Superior temporal gyrus (tissue), 1 donor: ENCODE measurements around the gene SEMA4D.

Source experiments
- DNase-seq: peaks from one replicate; pipeline ENCODE4 v3.0.0-alpha.2; 2016; ENCODE audit errors: extremely low spot score

Gene SEMA4D

DNA sequence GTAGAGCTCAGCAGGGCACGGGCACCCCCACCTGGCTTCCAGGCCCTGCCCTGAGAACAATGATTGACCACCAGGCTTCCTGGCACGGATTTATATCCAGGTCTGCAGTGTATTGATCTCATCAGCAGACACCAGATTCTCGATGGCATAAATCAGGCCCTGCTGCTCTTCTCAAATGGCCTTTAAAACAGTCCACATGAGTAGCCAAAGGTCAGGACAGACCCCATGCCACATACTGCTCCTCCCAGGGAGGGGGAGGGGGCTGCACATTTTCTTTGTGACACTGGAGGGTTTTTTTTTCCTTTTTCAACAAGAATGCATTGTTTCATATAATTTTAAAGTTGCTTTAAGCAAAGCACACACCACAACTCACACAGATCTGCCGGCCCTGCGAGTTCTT, 85.4 kb downstream of the SEMA4D start:
- no peak for DNase-seq

DNA sequence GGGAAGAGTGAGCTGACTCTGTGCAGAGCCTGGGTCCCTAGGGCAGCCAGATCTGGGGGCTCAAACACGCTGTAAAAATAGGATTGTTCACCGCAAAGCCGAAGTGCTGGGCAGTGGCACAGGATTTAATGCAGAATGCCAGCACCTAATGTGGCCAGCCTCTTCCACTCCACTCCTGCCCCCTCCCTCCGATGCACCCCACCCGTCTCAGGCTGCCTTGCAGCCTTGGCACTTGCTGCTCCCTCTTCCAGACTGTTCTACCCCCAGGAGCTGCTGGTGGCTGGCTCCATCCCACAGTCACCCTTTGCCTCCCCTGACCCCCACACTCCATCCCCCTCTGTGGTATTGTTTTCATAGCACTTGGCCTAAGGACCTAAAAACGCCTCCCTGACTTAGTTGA, 86.2 kb downstream of the SEMA4D start:
- DNase-seq, result no peak

DNA sequence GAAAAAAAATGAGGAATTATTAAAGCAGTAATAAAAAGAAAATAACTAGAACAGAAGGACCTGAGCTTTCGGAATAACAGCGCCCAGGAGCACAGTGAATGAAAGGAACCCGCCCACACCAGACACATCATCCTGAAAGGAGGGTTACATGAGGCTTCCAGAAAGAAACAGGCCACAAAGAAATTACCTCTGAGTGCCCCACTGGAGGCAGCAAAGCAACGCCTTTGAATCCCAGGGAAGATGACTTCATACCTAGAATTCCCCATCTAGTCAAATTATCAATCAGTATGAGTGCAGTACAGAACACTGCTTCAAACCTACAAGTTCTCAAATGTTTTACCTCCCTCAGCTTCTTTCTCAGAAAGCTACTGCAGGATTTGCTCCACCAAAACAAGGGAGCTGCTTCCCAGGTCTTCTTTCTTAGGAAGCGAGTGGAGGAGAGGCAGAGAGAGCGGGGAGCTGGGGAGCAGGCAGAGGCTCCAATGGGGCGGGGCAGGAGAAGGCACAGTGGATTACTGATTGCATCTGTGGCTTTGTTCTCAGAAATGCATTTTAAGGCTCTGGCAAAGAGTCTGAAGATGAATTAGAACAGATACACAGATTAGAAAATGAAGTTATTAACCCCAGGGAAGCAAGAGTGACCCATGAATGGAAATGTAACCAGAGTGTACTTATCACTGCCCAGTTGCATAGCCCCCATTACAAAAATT, 87.1 kb downstream of the SEMA4D start:
- DNase-seq, result no peak

DNA sequence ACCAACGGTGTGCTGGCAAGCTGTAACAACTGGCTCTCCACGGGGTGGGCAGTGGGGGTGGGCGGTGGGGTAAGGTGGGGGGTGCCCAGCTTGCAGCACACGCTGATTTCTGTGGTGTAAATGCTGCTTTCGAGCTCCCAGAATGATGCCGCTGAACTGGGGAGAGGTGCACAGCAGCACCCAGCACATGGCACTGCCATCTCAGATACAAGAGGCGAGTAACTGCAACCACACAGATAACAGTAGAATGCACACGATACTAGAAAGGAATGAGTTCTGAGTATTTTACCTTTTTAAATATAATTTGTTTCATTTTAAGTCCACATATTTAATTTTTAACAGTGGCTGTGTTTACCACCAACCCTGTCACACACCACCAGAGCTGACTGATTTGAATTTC, 87.9 kb downstream of the SEMA4D start:
- no peak for DNase-seq

DNA sequence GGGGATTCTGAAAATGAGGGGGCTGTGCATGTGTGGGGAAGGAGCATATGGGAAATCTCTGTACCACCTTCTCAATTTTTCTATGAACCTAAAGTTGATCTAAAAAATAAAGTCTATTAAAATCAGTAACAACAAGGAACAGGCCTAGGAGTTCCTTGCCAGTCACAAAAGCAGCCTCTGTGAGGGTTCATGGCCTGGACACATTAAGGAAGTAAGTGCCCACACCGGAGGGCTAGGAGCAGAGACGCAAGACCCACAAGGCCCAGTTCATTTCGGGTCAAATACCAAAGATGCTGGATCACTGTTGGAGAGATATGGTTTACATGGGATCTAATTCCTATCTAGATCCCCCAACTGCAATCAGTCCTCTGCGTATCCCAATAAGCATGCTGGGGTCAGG, 88.4 kb downstream of the SEMA4D start:
- DNase-seq, result no peak

DNA sequence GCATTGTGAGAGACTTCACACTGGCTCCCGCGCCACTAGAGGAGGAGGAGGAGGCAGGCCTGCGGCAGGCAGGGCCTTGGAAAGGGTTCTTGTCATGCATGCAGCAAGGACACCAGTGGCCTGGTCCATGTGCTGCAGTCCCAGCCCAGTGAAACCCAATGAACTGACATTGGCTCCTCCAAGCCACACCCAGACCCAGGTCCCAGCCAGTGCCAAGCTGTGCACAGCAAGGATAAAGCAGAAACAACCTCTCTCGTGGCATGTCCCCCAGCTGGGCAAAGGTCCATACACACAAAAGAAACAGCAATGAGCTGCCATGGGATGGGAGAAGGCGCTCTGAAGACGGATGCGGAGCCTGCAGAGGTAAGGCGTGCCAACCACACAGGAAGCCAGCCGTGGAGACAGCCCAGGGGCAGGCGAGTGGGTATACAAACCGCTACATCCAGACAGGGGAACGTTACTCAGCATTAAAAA, 89.2 kb downstream of the SEMA4D start:
- DNase-seq, result no peak

DNA sequence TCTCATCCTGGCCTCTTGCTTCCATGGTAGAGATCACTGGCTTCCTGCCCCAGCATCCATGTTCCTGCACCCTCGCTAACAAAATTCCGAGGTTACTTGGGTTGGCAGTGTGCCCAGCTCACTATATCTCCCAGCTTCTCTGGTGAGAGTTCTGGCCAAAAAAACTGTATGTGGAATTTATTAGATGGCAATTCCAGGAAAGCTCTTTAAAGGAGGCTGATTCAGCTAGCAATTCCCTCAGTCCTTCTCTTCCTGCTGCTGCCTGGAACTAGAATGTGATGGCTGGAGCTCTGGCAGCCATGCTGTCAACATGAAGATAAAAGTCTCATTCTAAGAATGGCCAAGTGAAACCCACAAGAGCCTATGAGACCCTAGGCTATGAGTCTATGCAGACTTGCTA, 90.8 kb downstream of the SEMA4D start:
- DNase-seq, result no peak

DNA sequence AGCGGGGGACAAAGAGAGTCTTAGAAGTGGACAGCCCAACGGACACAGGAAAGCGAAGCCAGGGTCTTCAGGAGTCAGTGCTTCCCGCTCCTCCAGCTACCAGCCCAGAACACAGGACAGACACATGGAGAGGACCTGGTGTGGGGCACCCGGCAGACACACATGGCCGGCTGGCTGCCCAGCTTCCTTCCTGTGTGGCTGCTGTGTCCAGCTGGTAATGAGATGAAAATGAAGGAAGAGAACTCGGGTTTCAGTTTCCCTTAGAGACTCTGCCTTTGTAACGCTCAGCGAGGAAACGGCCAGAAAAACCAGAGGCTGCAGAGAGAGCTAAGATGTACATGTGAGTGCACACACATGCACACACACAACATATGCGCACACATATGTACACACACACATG, 92.1 kb downstream of the SEMA4D start:
- DNase-seq, result no peak

DNA sequence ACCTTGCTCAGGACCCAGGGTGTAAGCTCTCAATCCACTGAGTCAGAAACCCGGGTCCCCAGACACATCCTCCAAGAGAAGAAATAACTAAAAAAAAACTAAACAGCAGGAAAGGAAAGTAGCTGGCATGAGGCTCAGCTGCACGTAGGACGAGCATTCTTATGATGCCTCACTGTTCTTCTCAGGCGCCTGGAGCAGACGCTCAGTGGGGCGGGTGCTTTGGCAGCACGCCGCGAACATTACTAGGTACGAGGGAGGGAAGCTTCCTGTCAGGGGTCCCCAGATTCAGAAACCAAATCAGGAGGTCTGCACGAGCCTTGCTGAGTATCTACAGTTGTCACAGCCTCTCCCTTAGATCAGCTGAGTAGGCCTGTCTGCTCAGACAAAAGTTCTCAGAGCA, 93.8 kb downstream of the SEMA4D start:
- DNase-seq, result no peak

DNA sequence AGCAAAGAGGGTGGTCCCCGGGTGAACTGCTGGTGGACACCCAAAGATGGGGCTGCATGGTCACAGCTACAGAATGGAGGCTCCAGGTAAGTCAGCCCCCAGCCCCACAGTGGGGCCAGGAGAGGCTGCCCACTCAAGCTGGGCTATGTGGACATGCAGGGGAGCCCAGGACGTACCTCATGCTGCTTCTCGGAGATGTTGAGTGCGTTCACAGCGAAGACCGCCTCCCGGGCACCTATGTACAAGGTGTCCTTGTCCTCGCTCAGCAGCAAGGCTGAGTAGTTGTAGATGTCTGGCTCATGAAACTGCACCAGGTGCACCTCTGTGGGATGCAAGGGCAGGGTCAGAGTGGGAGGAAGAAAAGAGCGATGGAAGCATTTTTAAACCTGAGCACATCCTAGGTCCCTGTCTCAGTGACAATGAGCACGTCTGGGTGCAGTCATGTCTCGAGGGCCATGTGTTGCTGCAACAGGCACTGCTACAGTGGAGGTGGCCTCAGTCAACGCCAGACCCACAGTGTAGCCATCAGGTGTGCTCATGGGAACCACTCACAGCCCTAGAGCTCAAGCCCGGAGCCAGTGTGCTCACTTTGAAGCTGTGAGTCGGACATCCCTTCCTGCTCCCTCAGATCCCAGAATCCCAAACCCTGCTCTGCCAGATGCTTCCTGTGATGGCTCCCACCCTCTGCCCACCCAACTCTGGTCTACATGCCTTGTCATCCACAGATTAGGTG, 95.1 kb downstream of the SEMA4D start:
- DNase-seq, result no peak

DNA sequence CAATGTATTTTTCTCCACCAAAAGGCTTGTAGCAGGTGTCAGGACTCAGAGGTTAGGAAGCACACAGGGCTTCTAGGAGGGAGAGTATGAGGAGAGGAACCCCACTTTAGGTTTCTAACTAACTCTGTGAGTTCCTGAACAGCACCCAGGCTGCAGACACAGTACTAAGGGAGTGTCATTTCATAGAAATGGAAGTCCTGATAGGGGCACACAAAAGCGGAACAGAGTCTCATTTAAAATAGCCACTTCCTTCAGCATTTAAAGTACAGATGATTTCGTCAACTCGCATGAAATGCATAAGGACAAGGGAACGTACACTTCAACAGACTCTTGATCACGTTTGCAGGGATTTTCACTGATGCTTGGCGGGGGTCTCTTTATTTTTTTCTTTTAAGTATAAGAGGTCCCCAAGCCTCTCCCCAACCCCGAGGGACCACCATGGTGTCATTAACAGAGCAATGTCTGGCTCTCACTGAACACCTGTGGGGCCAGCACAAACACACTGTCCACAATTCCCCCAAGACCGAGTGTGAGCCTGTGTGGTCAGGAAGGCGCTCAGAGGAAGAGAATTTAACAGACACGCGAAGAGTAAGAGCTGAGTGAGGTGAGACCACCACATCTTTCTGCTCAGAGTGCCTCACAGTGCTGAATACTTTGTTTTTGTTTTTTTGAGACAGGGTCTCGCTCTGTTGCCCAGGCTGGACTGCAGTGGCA, 97.4 kb downstream of the SEMA4D start:
- DNase-seq, result no peak

DNA sequence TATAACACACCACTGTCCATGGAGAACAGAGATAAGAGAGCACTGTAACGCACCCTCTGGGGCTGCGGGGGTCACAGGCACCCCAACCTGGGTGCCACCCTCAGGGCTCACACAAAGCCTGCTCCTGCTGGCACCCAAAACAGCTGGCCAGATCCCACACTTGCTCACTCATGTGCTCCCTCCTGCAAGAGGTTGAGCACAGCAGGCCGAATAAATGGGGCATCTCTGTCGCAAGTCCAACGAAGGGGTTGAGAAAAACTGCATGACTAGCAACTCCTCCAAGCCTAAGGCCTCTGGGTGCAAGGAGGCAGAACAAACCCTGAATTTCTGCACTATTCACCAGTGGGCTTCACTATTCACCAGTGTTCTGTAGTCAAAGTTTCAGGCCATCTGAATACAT, 99.3 kb downstream of the SEMA4D start:
- no peak for DNase-seq

DNA sequence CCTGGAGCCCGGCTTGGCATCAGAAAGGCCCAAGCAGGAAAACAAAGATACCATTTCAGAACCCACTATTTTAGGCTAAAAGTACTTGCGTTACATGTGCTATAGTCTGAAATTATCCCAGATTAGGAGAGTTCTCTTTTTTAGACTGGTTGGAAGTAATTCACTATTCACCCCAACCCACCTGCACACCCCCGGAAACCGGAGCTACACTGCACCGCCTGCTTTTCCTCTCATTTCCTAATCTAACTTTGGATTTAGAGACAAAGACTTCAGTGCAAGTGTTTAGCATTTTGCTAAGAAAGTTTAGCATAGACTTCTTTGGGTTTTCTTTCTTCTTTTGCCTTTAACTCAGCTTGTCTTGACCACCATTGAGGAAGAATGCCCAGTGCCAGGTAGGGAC, 100.4 kb downstream of the SEMA4D start:
- DNase-seq, result no peak

DNA sequence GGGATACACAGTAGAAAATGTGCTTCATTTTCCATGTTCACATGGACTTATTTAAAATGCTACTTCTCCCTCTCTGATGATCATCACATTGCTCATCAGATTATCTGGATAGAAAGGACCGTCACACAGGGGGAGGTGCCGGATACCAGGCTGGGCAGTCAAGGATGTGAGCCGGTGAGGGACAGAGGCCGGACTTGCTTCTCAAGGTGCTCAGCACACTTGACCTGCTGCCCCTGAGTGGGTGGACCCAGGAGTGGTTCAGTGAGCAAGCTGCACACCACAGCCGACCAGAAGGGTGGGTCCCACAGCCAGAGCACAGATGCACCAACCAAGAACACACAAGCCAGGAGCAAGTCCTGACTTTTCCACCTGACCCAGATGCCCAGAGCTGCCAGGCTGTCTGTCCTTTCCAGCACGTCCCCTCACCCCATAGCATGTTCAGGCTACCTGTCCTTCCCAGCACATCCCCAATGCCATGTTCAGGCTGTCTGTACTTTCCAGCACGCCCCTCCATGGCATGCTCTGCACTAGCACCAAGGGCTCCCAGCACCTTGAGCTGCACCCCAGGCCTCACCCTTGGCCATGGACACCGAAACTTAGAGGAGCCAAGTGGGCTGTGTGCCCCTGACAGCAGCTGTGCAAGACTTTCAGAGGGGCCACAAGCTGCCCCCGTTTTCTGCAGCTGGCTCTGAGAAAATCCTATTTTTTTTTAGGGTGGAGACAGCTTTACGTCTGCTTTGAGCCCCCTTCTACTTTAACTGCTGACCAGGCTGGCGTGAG, 101.8 kb downstream of the SEMA4D start:
- DNase-seq, result no peak

DNA sequence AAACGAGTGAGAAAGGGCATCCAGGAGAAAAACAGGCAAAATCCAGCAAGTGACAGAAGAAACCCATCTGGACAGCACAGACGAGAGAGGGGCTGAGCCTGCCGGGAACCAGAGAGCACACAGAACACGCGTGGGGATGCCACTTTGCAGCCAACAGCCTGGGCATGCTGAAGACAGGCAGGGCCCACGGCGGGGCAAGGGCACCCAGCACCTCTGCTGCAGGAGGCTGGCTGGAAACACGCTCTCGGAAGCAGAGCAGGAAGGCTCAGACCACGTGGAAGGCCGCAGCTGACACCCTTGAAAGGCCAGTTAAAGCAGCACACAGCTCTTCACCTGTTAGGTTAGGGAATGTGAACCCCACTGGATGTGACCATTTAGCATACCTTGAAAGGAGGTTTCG, 103.5 kb downstream of the SEMA4D start:
- DNase-seq, result no peak

DNA sequence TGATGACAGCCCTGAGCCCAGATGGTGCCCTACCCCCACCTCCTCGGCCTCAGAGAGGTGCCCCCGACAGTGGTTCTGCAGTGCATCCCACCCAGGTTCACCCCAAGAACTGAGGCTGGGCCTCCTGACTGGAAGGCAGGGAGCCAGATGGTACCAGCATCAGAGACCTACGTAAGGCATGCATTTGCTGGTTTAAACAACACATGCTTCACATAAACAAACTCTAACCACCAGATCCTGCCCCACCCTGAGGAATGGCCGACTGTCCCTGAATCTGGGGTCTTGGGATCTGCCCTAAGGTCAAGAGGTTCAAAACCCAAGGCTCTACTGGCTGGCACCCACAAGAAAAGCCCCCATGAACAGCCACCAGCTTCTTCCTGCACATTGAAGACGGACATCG, 106.3 kb downstream of the SEMA4D start:
- no peak for DNase-seq

DNA sequence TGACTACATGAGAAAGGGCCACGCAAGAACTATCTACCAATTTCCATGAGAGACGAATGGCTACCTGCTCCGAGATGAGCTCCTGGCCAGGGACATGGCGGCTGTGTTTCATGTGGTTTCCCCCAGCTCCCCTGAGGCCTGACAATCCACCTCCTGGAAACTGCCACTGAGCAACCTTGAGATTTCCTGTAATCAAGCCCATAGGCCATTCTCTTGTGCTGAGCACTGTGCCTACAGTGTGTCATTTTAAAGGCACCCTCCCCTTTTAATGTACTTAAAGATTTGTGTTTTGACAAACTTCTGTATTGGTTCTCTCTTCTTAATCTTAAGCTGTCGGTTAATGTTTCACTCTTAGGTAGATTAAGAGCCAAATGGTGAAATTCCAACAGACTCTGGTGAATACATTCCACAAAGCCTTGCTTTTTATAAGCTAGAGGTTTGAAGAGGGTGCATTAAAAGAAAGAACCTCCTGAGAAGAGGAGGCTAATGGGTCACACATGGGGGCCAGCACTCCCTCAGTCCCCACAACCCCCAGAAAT, 107.3 kb downstream of the SEMA4D start:
- DNase-seq, result no peak

DNA sequence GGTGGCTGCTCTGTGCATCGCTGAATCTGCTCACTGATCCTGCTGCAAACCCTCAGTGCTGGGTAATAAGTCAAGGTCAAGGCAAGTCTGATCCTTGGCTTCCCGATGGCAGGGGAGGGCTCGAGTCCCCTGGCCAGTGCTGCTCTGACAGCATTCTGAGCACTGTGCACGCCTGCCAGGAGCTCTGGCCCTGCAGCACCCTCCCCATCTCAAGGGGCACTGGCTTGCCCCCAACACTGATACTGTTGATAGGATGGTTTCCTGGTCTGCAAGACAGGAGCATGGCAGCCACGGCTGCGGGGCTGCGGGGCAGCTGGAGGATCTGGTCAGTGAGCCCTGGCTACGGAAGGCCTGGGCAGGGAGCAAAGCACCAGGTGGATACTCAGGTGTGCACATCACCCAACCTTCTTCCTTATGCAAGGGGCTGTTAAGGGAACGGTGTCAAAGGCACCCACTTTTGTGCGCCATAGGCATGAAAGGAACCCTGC, 107.8 kb downstream of the SEMA4D start:
- no peak for DNase-seq

DNA sequence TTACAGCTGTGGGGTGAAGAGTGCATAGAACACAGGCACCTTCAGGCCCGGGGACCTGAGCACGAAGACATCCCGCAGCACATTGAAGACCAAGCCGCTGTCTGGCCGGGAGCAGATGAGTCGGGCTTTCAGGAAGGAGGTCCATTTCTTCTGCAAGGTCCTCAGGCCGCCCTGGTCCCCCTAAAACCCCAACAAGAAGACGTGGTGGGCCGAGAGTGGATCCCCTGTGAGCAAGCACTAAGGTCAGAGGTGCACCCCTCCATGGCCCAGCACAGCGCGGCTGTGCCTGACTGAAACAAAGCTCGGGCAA, 109.1 kb downstream of the SEMA4D start:
- DNase-seq, result no peak

DNA sequence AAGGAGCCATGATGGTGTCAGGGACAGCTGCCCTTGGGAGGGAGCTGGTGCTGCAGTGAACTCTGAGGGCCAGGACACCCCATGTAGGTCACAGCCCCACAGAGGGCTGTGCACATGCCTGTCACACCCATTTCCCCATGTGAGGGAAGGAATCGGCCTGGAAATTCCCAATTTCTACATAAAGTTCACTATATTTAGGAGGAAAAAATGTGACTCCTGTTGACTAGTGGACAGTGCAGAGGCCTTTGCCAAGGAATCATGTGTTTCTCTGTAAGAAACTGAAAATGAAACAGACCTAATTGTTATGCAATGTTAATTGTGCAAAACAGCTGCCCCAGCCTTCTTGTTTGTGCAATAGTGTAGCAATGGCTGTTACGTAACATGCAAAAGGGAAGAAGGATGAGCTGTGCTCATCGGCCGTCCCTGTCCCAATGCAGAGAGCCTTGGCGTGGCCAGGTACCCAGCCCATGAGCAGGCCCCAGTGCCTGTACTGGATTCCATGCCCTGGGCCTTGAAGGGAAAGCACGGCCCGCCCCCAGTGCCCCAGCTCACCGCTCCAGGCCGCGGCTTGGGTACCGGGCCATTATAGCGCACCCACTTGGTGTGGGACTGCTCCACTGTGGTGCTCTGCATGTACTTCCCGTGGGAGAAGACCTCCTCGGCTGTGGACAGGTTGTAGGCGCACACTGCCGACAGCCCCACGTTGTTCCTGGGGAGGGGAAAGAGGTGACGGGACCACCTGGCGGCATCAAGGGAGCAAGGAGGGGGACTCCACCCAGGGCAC, 109.6 kb downstream of the SEMA4D start:
- DNase-seq, result peak; percentile 79
